ENCODE measurements around the gene SLITRK5.

SLITRK5 gene

GRCh38 chr13:87709947-87710346, 38.8 kb downstream of the SLITRK5 start:
- no peak for DNase-seq (ENCODE audit: low read depth)

- DNase-seq (ENCODE audit: low read depth) = no peak
These were observed 40.8 kb downstream of the SLITRK5 start for GRCh38 chr13:87712012-87712411.

All from stimulated activated CD8-positive, alpha-beta memory T cell treated with anti-CD3 and anti-CD28 coated beads, Interleukin-15, amount 100 ng/mL, for 24 hours (primary cell).